SK-N-SH (cell line): ENCODE measurements around the gene RGN.

Experiments
- RXRA ChIP-seq: IDR thresholded peaks from 2 replicates; pipeline ENCODE4 v1.4.0; 2012; ENCODE audit warnings: low read depth, mild to moderate bottlenecking, borderline replicate concordance
- TF ChIP-seq, protein P1 (sequence below): fragments of 200-600 bp; sonication (generic); IDR thresholded peaks from 2 replicates; pipeline ENCODE4 v1.6.1; 2017; ENCODE audit warnings: antibody characterized with exemption, mild to moderate bottlenecking, moderate library complexity

DNA sequence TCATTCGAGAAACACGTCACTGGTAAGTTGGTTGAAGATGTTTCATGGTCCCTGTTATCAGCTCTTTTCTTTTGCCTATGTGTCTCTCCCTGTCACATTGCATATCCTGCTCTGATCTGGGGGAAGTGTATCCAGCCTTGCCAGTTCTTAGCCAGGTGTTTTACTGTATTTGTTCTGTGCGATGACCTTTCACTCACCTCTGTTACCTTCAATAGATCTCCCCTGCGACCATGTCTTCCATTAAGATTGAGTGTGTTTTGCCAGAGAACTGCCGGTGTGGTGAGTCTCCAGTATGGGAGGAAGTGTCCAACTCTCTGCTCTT is 2.6 kb downstream of the RGN start:
- TF ChIP-seq RXRA, result no peak
- TF ChIP-seq, protein P1, sequence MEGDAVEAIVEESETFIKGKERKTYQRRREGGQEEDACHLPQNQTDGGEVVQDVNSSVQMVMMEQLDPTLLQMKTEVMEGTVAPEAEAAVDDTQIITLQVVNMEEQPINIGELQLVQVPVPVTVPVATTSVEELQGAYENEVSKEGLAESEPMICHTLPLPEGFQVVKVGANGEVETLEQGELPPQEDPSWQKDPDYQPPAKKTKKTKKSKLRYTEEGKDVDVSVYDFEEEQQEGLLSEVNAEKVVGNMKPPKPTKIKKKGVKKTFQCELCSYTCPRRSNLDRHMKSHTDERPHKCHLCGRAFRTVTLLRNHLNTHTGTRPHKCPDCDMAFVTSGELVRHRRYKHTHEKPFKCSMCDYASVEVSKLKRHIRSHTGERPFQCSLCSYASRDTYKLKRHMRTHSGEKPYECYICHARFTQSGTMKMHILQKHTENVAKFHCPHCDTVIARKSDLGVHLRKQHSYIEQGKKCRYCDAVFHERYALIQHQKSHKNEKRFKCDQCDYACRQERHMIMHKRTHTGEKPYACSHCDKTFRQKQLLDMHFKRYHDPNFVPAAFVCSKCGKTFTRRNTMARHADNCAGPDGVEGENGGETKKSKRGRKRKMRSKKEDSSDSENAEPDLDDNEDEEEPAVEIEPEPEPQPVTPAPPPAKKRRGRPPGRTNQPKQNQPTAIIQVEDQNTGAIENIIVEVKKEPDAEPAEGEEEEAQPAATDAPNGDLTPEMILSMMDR, result no peak
